ENCODE results near the gene SOS2.

GRCh38 chr14:50222055-50222613 lies 9.2 kb downstream of the SOS2 start:
- no peak for TF ChIP-seq CTCF (IDR thresholded peaks at IDR 0.05; ENCODE audit: insufficient read depth, low read length, poor library complexity, severe bottlenecking)
- TF ChIP-seq EZH2phosphoT487 (conservative IDR thresholded peaks at IDR 0.05; ENCODE audit: low read length): no peak

All from SU-DHL-6 (cell line).